Neuron (in vitro differentiated cells): ENCODE results near the gene ATP11A.

Experiments used
- H2AFZ ChIP-seq: one replicate; pipeline ENCODE4 v1.6.1; 2013; ENCODE audit warnings: low read depth, mild to moderate bottlenecking, inconsistent platforms, low read length, moderate library complexity
- H3K27me3 ChIP-seq: one replicate; pipeline ENCODE4 v1.6.1; 2013; ENCODE audit warnings: low read length; ENCODE audit not compliant: insufficient read depth
- H3K36me3 ChIP-seq: one replicate; pipeline ENCODE4 v1.6.1; 2013; ENCODE audit warnings: low read length; ENCODE audit not compliant: insufficient read depth
- H3K4me1 ChIP-seq: one replicate; pipeline ENCODE4 v1.6.1; 2013; ENCODE audit warnings: low read length; ENCODE audit not compliant: insufficient read depth
- H3K4me3 ChIP-seq: 2 replicates; pipeline ENCODE4 v1.5.1; 2013; ENCODE audit warnings: mild to moderate bottlenecking, low read length, moderate library complexity
- H3K9me3 ChIP-seq: one replicate; pipeline ENCODE4 v1.6.1; 2013; ENCODE audit warnings: low read length

Gene ATP11A

GRCh38 chr13:112775791-112776279 lies 86.0 kb downstream of the ATP11A start:
- Histone ChIP-seq H3K36me3 (no peaks in the 10 kb centered on the region), H3K9me3 (no peaks in the 10 kb centered on the region), H2AFZ (no peak overlapping the region), H3K4me3 (no peak overlapping the region), H3K27me3 (no peaks in the 10 kb centered on the region), H3K4me1 (no peaks in the 10 kb centered on the region)

GRCh38 chr13:112776354-112776753 lies 86.5 kb downstream of the ATP11A start:
- no peaks in the 10 kb centered on the region for H3K27me3 ChIP-seq
- no peak overlapping the region for H2AFZ ChIP-seq
- no peak overlapping the region for H3K4me3 ChIP-seq
- H3K4me1 ChIP-seq = peaks cover 2% of the 10 kb centered on the region
- H3K36me3 ChIP-seq = no peaks in the 10 kb centered on the region
- H3K9me3 ChIP-seq = no peaks in the 10 kb centered on the region

GRCh38 chr13:112776971-112777370 lies 87.1 kb downstream of the ATP11A start:
- Histone ChIP-seq H3K4me1 (peaks cover 3% of the 10 kb centered on the region), H2AFZ (no peak overlapping the region), H3K36me3 (no peaks in the 10 kb centered on the region), H3K4me3 (no peak overlapping the region), H3K27me3 (no peaks in the 10 kb centered on the region), H3K9me3 (no peaks in the 10 kb centered on the region)

GRCh38 chr13:112777637-112778406 lies 88.0 kb downstream of the ATP11A start:
- Histone ChIP-seq H3K4me3 (no peak overlapping the region), H3K27me3 (no peaks in the 10 kb centered on the region), H2AFZ (no peak overlapping the region), H3K9me3 (no peaks in the 10 kb centered on the region), H3K4me1 (peaks cover 4% of the 10 kb centered on the region), H3K36me3 (no peaks in the 10 kb centered on the region)

- Histone ChIP-seq H3K9me3 (peaks cover 4% of the 10 kb centered on the region), H3K36me3 (no peaks in the 10 kb centered on the region), H3K4me1 (peaks cover 19% of the 10 kb centered on the region), H3K27me3 (no peaks in the 10 kb centered on the region), H2AFZ (no peak overlapping the region), H3K4me3 (no peak overlapping the region)
Measured at GRCh38 chr13:112779856-112780604, 90.2 kb downstream of the ATP11A start.

GRCh38 chr13:112781287-112781686 lies 91.4 kb downstream of the ATP11A start:
- Histone ChIP-seq H3K27me3 (no peaks in the 10 kb centered on the region), H3K4me1 (peaks cover 19% of the 10 kb centered on the region), H2AFZ (no peak overlapping the region), H3K4me3 (no peak overlapping the region), H3K36me3 (no peaks in the 10 kb centered on the region), H3K9me3 (peaks cover 10% of the 10 kb centered on the region)

GRCh38 chr13:112781881-112782361 lies 92.1 kb downstream of the ATP11A start:
- H3K27me3 ChIP-seq = no peaks in the 10 kb centered on the region
- peaks cover 13% of the 10 kb centered on the region for H3K9me3 ChIP-seq
- H3K4me1 ChIP-seq = peaks cover 19% of the 10 kb centered on the region
- H3K36me3 ChIP-seq = no peaks in the 10 kb centered on the region
- H3K4me3 ChIP-seq = no peak overlapping the region
- H2AFZ ChIP-seq = no peak overlapping the region

- H3K36me3 ChIP-seq = no peaks in the 10 kb centered on the region
- H3K4me3 ChIP-seq = no peak overlapping the region
- H3K4me1 ChIP-seq = peaks cover 19% of the 10 kb centered on the region
- H3K9me3 ChIP-seq = peaks cover 13% of the 10 kb centered on the region
- no peak overlapping the region for H2AFZ ChIP-seq
- no peaks in the 10 kb centered on the region for H3K27me3 ChIP-seq
Measured at GRCh38 chr13:112782429-112783010, 92.7 kb downstream of the ATP11A start.

GRCh38 chr13:112783135-112783977 lies 93.5 kb downstream of the ATP11A start:
- no peak overlapping the region for H2AFZ ChIP-seq
- H3K4me1 ChIP-seq = peaks cover 19% of the 10 kb centered on the region
- peaks cover 13% of the 10 kb centered on the region for H3K9me3 ChIP-seq
- no peak overlapping the region for H3K4me3 ChIP-seq
- no peaks in the 10 kb centered on the region for H3K36me3 ChIP-seq
- no peaks in the 10 kb centered on the region for H3K27me3 ChIP-seq

GRCh38 chr13:112783978-112784371 lies 94.1 kb downstream of the ATP11A start:
- Histone ChIP-seq H3K36me3 (no peaks in the 10 kb centered on the region), H3K4me1 (peaks cover 19% of the 10 kb centered on the region), H3K4me3 (no peak overlapping the region), H3K9me3 (peaks cover 15% of the 10 kb centered on the region), H3K27me3 (no peaks in the 10 kb centered on the region), H2AFZ (no peak overlapping the region)

- H3K4me3 ChIP-seq = no peak overlapping the region
- H3K27me3 ChIP-seq = no peaks in the 10 kb centered on the region
Measured at GRCh38 chr13:112784811-112785482, 95.1 kb downstream of the ATP11A start.

GRCh38 chr13:112785483-112785856 lies 95.6 kb downstream of the ATP11A start:
- Histone ChIP-seq H3K27me3 (no peaks in the 10 kb centered on the region), H3K4me1 (peaks cover 19% of the 10 kb centered on the region), H3K9me3 (peaks cover 17% of the 10 kb centered on the region), H3K4me3 (no peak overlapping the region), H3K36me3 (no peaks in the 10 kb centered on the region), H2AFZ (no peak overlapping the region)

More at GRCh38 chr13:112784811-112785482, 95.1 kb downstream of the ATP11A start:
- no peak overlapping the region for H2AFZ ChIP-seq
- peaks cover 17% of the 10 kb centered on the region for H3K9me3 ChIP-seq
- H3K36me3 ChIP-seq = no peaks in the 10 kb centered on the region
- peaks cover 19% of the 10 kb centered on the region for H3K4me1 ChIP-seq
